Natural killer cell (primary cell): ENCODE measurements around the gene TAS2R5. TPM values are rescaled to one million over a fixed set of nuclear protein-coding genes. Genes with fewer than 3 reads are reported as not detected.

ENCODE experiments used
- ATAC-seq, 3 donors: fragments of 150-1000 bp in 2 of 3; fragments of 200-7000 bp in 1 of 3; cut with Tn5 transposase; 1 replicate in 1 of 3; 2 replicates in 2 of 3; pipeline ENCODE4 v1.10.0; 2021; ENCODE audit warnings: mild to moderate bottlenecking in 2 of 3, moderate library complexity in 2 of 3
- DNase-seq, 2 donors: peaks; one replicate each; pipeline versions ENCODE4 v3.0.0 to v3.0.0-alpha.2; 2013 to 2021; ENCODE audit warnings: mixed read lengths in 1 of 2
- H3K27ac ChIP-seq: one replicate; pipeline ENCODE4 v1.5.1; 2013; ENCODE audit warnings: mild to moderate bottlenecking, low read length
- H3K27me3 ChIP-seq: one replicate; pipeline ENCODE4 v1.6.1; 2013; ENCODE audit warnings: low read length; ENCODE audit not compliant: control insufficient read depth, insufficient read depth
- H3K36me3 ChIP-seq: one replicate; pipeline ENCODE4 v1.6.1; 2013; ENCODE audit warnings: low read length; ENCODE audit not compliant: control insufficient read depth, insufficient read depth
- H3K4me1 ChIP-seq: one replicate; pipeline ENCODE4 v1.6.1; 2013; ENCODE audit warnings: low read length; ENCODE audit not compliant: control insufficient read depth, insufficient read depth
- H3K4me3 ChIP-seq: one replicate; pipeline ENCODE4 v1.5.1; 2013; ENCODE audit warnings: low read length
- H3K9me3 ChIP-seq: one replicate; pipeline ENCODE4 v1.6.1; 2013; ENCODE audit warnings: low read length; ENCODE audit not compliant: control insufficient read depth, insufficient read depth
- H3K27ac Mint-ChIP-seq, 2 donors: one replicate each; pipeline ENCODE4 v1.8.0; 2022; ENCODE audit warnings: mild to moderate bottlenecking in 2 of 2, mixed read lengths in 2 of 2, moderate library complexity in 1 of 2
- H3K27me3 Mint-ChIP-seq, 2 donors: one replicate each; pipeline ENCODE4 v1.8.0; 2022; ENCODE audit warnings: low read depth in 2 of 2, mixed read lengths in 2 of 2
- H3K36me3 Mint-ChIP-seq: one replicate; pipeline ENCODE4 v1.8.0; 2022; ENCODE audit warnings: mixed read lengths
- H3K4me1 Mint-ChIP-seq, 2 donors: one replicate each; pipeline ENCODE4 v1.8.0; 2022; ENCODE audit warnings: mixed read lengths in 2 of 2
- H3K4me3 Mint-ChIP-seq: one replicate; pipeline ENCODE4 v1.8.0; 2022; ENCODE audit warnings: mild to moderate bottlenecking, moderate library complexity, mixed read lengths
- H3K9me3 Mint-ChIP-seq, 2 donors: one replicate each; pipeline ENCODE4 v1.8.0; 2022; ENCODE audit warnings: mixed read lengths in 2 of 2
- WGBS: methylation state at CpG from one replicate; pipeline ENCODE4 v1.1.7; 2013; ENCODE audit warnings: missing lambda C conversion rate; ENCODE audit not compliant: insufficient coverage; 5-methylcytosine and 5-hydroxymethylcytosine counted together
- intact Hi-C: fragments of 100-400 bp; cut with micrococcal nuclease; formaldehyde crosslinking; loops from one replicate; pipeline ENCODE4 v1.14.2; 2022
- total RNA-seq, 4 donors: library from RNA; stranded (reverse); fragments of 120-200 nt in 1 of 4; gene quantifications; one replicate each; pipeline versions ENCODE4 v1.2.3 to v1.2.4, GENCODE V29; 2013 to 2022
- TF ChIP-seq, protein P1 (sequence below): fragments of 200-600 bp; IDR thresholded peaks from one replicate; pipeline ENCODE4 v1.8.0; 2022; ENCODE audit warnings: antibody characterized with exemption

TAS2R5 gene
- total RNA-seq, 3 donors from 2014 or later (not counting 1 experiment from before 2014, with no cell fraction given), result 0.75 to 1.9 (median 1.3) TPM

DNA sequence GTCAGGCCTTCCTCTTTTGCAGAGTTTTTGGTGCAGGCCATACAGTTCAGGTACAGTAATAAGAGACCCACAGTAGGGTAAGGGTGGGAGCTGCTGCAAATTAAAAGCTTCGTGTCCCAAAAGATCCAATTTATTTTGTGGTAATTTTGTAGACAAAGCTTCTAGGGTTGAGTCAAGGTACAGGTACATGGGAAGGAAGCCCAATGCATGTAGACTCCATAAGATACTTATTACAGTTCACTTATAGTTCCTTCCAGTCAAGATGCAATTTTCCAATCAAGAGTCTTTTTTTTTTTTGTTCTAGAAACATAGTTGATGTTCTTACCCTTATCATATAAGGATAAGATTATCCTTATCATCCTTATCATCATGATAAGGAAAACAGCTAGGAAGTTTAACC lies 13.6 kb upstream of the TAS2R5 start, which contains the start of gene TAS2R4:
Gene TAS2R4, plus strand, starts transcription at position 301 of the 400 bp plus-strand sequence. CDS start 1,815 bp downstream, outside the sequence.
- 87% methylated on average over 1 of the region's 1 CpG for WGBS
- peaks cover 7% of the 10 kb centered on the region for H3K36me3 ChIP-seq
- Mint-ChIP-seq H3K9me3 (no peaks in the 10 kb centered on the region), H3K4me3 (no peak within 1 kb of the TSS), H3K4me1 (peaks cover 0 to 12% of the 10 kb centered on the region in 2 donors), H3K36me3 (peaks cover 7% of the 10 kb centered on the region), H3K27ac (no peak within 1 kb of the TSS), H3K27me3 (no peaks in the 10 kb centered on the region)
- no peak within 1 kb of the TSS for H3K4me3 ChIP-seq
- H3K4me1 ChIP-seq, result no peaks in the 10 kb centered on the region
- ATAC-seq, result no peak
- no peak for DNase-seq
- no peak within 1 kb of the TSS for H3K27ac ChIP-seq
- H3K9me3 ChIP-seq, result no peaks in the 10 kb centered on the region
- H3K27me3 ChIP-seq, result no peaks in the 10 kb centered on the region
- intact Hi-C loops, result no loop called here
- TF ChIP-seq, protein P1, sequence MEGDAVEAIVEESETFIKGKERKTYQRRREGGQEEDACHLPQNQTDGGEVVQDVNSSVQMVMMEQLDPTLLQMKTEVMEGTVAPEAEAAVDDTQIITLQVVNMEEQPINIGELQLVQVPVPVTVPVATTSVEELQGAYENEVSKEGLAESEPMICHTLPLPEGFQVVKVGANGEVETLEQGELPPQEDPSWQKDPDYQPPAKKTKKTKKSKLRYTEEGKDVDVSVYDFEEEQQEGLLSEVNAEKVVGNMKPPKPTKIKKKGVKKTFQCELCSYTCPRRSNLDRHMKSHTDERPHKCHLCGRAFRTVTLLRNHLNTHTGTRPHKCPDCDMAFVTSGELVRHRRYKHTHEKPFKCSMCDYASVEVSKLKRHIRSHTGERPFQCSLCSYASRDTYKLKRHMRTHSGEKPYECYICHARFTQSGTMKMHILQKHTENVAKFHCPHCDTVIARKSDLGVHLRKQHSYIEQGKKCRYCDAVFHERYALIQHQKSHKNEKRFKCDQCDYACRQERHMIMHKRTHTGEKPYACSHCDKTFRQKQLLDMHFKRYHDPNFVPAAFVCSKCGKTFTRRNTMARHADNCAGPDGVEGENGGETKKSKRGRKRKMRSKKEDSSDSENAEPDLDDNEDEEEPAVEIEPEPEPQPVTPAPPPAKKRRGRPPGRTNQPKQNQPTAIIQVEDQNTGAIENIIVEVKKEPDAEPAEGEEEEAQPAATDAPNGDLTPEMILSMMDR, result no peak

DNA sequence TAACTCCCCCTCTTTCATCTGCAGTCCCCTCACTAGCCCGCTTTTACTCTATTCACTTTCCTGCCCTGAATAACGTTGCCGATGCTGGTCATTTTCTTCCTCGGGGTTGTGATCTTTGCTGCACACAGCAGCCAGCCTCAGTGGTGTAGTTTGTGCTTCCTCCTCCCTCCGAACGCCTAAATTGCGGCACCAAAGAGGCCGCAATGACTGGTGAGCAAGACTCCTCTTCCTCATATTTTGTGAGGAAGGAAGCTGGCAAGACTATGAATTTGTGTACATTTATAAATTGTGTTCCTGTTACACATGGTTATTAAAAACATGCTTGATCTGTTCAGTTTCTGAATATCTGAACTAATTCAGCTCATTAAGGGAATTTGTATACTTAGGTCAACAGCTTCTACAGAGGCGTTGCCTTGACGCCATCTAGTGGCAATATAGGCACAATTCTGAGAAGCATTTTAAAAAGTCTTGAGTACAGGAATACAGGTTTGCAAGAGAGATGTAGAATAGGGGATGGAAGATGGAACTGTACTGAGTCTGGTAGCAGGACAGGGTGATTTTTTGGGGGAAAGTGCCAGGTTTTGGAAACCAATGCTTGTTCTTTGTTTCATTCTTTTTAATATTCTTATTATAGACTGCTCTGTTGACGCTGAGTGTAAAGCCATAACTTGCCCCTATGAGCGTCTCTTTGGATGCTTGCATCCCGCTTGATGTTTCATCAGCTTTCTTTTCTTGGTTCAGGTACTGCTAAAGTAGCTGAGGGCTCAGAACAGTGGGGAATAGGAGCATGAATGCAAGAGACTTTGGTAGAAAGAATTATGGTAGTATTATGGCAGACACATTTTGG lies 4.1 kb upstream of the TAS2R5 start:
- H3K4me1 ChIP-seq, result no peaks in the 10 kb centered on the region
- no peaks in the 10 kb centered on the region for H3K36me3 ChIP-seq
- peak in 1 of 2 donors; percentile 65 for DNase-seq
- no peak overlapping the region for H3K4me3 ChIP-seq
- H3K36me3 Mint-ChIP-seq, result no peaks in the 10 kb centered on the region
- WGBS, result 76% methylated on average over 11 of the region's 13 CpGs
- H3K27me3 ChIP-seq, result no peaks in the 10 kb centered on the region
- TF ChIP-seq, protein P1, result peak; percentile 73
- H3K27ac Mint-ChIP-seq, result no peak overlapping the region
- no peaks in the 10 kb centered on the region for H3K27me3 Mint-ChIP-seq
- no peak overlapping the region for H3K27ac ChIP-seq
- ATAC-seq, result peak in 2 of 3 donors; percentile 64 to 65
- intact Hi-C loops, result no loop called here
- no peaks in the 10 kb centered on the region for H3K9me3 Mint-ChIP-seq
- H3K4me3 Mint-ChIP-seq, result no peak overlapping the region
- no peaks in the 10 kb centered on the region for H3K9me3 ChIP-seq
- H3K4me1 Mint-ChIP-seq, result no peaks in the 10 kb centered on the region

DNA sequence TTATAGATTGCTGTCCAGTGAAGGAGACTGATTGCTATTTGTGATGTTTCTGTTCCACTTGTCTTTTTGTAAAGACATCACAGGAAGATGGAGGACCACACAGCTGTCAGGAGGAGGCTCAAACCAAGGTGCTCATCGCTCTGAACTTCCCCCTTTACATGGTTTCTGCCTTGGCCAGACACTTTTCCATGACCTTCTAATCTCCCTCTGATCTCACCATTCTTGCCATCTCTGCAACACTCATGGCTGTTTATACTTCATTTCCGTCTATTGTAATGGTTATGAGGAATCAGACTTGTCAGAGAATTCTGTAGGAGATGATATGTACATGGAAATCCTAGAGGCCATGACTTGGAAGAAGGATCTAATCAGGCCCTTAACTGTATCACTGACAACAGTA lies 1.7 kb upstream of the TAS2R5 start:
- Histone ChIP-seq H3K9me3 (no peaks in the 10 kb centered on the region), H3K27ac (no peak overlapping the region), H3K27me3 (no peaks in the 10 kb centered on the region), H3K36me3 (no peaks in the 10 kb centered on the region), H3K4me1 (no peaks in the 10 kb centered on the region), H3K4me3 (no peak overlapping the region)
- Mint-ChIP-seq H3K36me3 (no peaks in the 10 kb centered on the region), H3K9me3 (no peaks in the 10 kb centered on the region), H3K27ac (no peak overlapping the region), H3K4me1 (no peaks in the 10 kb centered on the region), H3K27me3 (no peaks in the 10 kb centered on the region), H3K4me3 (no peak overlapping the region)
- 100% methylated on average over 1 of the region's 2 CpGs for WGBS
- intact Hi-C loops, result no loop called here
- DNase-seq (no peak), ATAC-seq (no peak)
- TF ChIP-seq, protein P1, result no peak
